Mucosa of descending colon (tissue), 3 donors: ENCODE data around the gene SLIT3. TPM values are rescaled to one million over a fixed set of nuclear protein-coding genes. Genes with fewer than 3 reads are reported as not detected.

Experiments
- ATAC-seq: fragments of 200-7000 bp; cut with Tn5 transposase; one replicate; pipeline ENCODE4 v1.9.1; 2020; ENCODE audit warnings: mild to moderate bottlenecking, moderate library complexity
- DNase-seq, 3 donors: peaks; one replicate each; pipeline ENCODE4 v3.0.0-alpha.2; 2020
- H3K36me3 ChIP-seq: fragments of 200-600 bp; one replicate; pipeline ENCODE4 v1.8.0; 2021; ENCODE audit warnings: low read depth, mild to moderate bottlenecking
- H3K4me1 ChIP-seq: fragments of 200-600 bp; one replicate; pipeline ENCODE4 v1.8.0; 2021; ENCODE audit warnings: low read depth, mild to moderate bottlenecking
- H3K4me3 ChIP-seq: fragments of 200-600 bp; one replicate; pipeline ENCODE4 v1.8.0; 2021; ENCODE audit warnings: mild to moderate bottlenecking
- H3K9me3 ChIP-seq: fragments of 200-600 bp; one replicate; pipeline ENCODE4 v1.8.0; 2021; ENCODE audit warnings: mild to moderate bottlenecking
- CTCF ChIP-seq: fragments of 200-600 bp; IDR thresholded peaks from one replicate; pipeline ENCODE4 v1.8.0; 2022; ENCODE audit warnings: antibody characterized with exemption, mild to moderate bottlenecking
- intact Hi-C, 2 donors: fragments of 100-400 bp; cut with DNase I in 1 of 2; cut with micrococcal nuclease in 1 of 2; formaldehyde crosslinking; loops; one replicate each; pipeline versions ENCODE4 v1.11.0 to v1.11.1; 2022; cut with DNase I, micrococcal nuclease
- total RNA-seq, 3 donors: library from RNA; stranded (reverse); fragmentation: NEBNext Ultra II Directional in 2 of 3; extraction: Animal tissue kit (Norgen Biotek cat#: 25700) in 2 of 3; gene quantifications; one replicate each; pipeline versions ENCODE4 v1.2.1 to v1.2.4, GENCODE V29; 2021 to 2023
- donor health status: DM: no; HTN: no; CAD: no; lungs with moderate emphysema.
- donor health status: DM: no; HTN: no; CAD: no.
- donor health status: DM: no; HTN: yes; CAD: no.

Gene SLIT3
- total RNA-seq, 3 donors from 2014 or later: 4.2 to 25.5 (median 16.1) TPM

- Histone ChIP-seq H3K4me3 (no peak overlapping the region), H3K36me3 (no peaks in the 10 kb centered on the region), H3K4me1 (no peaks in the 10 kb centered on the region), H3K9me3 (no peaks in the 10 kb centered on the region)
- intact Hi-C loops: no loop called here
- no peak for DNase-seq
- TF ChIP-seq CTCF: no peak
- no peak for ATAC-seq
Measured at GRCh38 chr5:168858371-168858770, 442.6 kb downstream of the SLIT3 start.

- ATAC-seq: no peak
Measured at GRCh38 chr5:168853972-168854371, 447.0 kb downstream of the SLIT3 start.

GRCh38 chr5:168852329-168852728, 448.6 kb downstream of the SLIT3 start:
- Histone ChIP-seq H3K4me1 (no peaks in the 10 kb centered on the region), H3K9me3 (no peaks in the 10 kb centered on the region), H3K4me3 (no peak overlapping the region), H3K36me3 (no peaks in the 10 kb centered on the region)
- no peak for DNase-seq
- no peak for ATAC-seq
- intact Hi-C loops: no loop called here
- no peak for TF ChIP-seq CTCF

More at GRCh38 chr5:168853972-168854371, 447.0 kb downstream of the SLIT3 start:
- no peak for DNase-seq
- Histone ChIP-seq H3K4me3 (no peak overlapping the region), H3K4me1 (no peaks in the 10 kb centered on the region), H3K36me3 (no peaks in the 10 kb centered on the region), H3K9me3 (no peaks in the 10 kb centered on the region)
- intact Hi-C loops: no loop called here
- TF ChIP-seq CTCF: no peak

GRCh38 chr5:168851902-168852321, 449.0 kb downstream of the SLIT3 start:
- DNase-seq (peak in 1 of 3 donors; percentile 22), ATAC-seq (peak; percentile 34)
- intact Hi-C loops: no loop called here
- Histone ChIP-seq H3K4me1 (no peaks in the 10 kb centered on the region), H3K9me3 (no peaks in the 10 kb centered on the region), H3K4me3 (no peak overlapping the region), H3K36me3 (no peaks in the 10 kb centered on the region)
- TF ChIP-seq CTCF: no peak

DNA sequence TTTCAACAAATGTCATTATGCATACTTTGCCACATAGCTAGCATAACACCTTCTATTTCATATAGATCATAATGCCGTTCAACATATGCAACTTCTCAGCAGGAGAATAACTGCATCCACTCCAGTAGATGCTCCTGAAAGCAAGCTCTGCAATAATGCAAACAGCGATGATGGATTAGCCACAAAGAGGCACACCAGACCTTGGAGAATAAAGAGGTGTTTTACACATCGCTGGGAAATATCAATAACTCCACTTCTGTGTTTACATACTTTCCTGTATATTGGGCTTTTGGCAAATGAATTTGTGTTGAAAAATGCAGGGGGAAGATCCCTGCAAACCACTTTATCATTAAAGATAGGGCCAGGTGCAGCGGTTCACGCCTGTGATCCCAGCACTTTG, 450.3 kb downstream of the SLIT3 start:
- Histone ChIP-seq H3K9me3 (no peaks in the 10 kb centered on the region), H3K4me3 (no peak overlapping the region), H3K4me1 (no peaks in the 10 kb centered on the region), H3K36me3 (no peaks in the 10 kb centered on the region)
- intact Hi-C loops: no loop called here
- ATAC-seq (no peak), DNase-seq (no peak)
- TF ChIP-seq CTCF: no peak

DNA sequence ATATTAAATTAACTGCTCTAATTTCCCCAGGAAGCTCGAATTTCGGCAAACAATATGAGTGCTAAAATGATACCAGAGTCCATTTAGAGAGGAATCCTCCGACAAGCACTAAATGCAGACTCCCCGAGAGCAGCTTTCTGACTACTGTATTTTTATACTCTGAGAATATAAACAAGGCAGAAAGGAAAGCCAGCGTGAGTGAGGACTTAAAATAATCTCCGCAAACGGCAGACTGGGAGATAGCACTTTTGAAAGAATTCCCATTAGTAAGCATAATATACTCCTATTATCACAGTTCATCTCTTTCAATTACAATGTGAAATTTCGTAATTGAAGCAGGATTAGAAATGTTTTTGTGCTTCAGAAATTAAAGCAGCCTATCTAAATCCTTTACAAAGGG, 452.4 kb downstream of the SLIT3 start:
- Histone ChIP-seq H3K4me1 (no peaks in the 10 kb centered on the region), H3K36me3 (no peaks in the 10 kb centered on the region), H3K9me3 (no peaks in the 10 kb centered on the region), H3K4me3 (no peak overlapping the region)
- intact Hi-C loops: no loop called here
- DNase-seq: no peak
- no peak for ATAC-seq
- no peak for TF ChIP-seq CTCF
